HepG2 (cell line): Measurements from ENCODE around the gene DICER1. TPM values are rescaled to one million over a fixed set of nuclear protein-coding genes. Genes with fewer than 3 reads are reported as not detected.

Experiments used
- ATAC-seq: fragments of 200-7000 bp; cut with Tn5 transposase; 3 replicates; pipeline ENCODE4 v1.9.1; 2020; ENCODE audit warnings: mild to moderate bottlenecking, moderate library complexity
- BruUV-seq: library from RNA; stranded (reverse); fragments of 400-500 nt; replicated peaks from 2 replicates; lab custom pipeline; 2021; lab: Mats Ljungman, UMichigan
- CTCF ChIA-PET: fragments of 300-600 bp; formaldehyde crosslinking; extraction: SDS; loops from one replicate; lab custom pipeline; 2021; ENCODE audit warnings: low total read pairs, inconsistent platforms, low intra/inter-chr PET ratio; lab: Yijun Ruan, JAX
- POLR2A ChIA-PET: fragments of 350-600 bp; sonication (Branson Sonifier 250); formaldehyde crosslinking; loops from one replicate; lab custom pipeline; 2020; ENCODE audit warnings: antibody characterized with exemption, inconsistent platforms; lab: Yijun Ruan, JAX
- DNase-seq: peaks from one replicate; pipeline ENCODE4 v3.0.0-alpha.2; 2015; ENCODE audit warnings: low spot score
- FAIRE-seq: peaks from 3 replicates; lab custom pipeline; 2011; peaks lifted over from hg19 to GRCh38; lab: Jason Lieb, UNC
- H2AFZ ChIP-seq: one replicate; pipeline ENCODE4 v1.6.1; 2011; ENCODE audit warnings: low read length, inconsistent platforms
- H3K27ac ChIP-seq: fragments of 300-600 bp; 3 replicates; pipeline ENCODE4 v1.8.0; 2011; ENCODE audit warnings: mixed run types, mild to moderate bottlenecking, mixed read lengths, low read length, inconsistent platforms; ENCODE audit not compliant: insufficient read depth; ENCODE audit errors: extremely low read length
- H3K27me3 ChIP-seq, 2 experiments: fragments of 200-600 bp in 1 of 2; 2 replicates in 1 of 2; 3 replicates in 1 of 2; pipeline versions ENCODE4 v1.6.0 to v1.8.0; 2011; ENCODE audit warnings: low read length in 2 of 2, mild to moderate bottlenecking in 2 of 2, moderate library complexity in 2 of 2, inconsistent platforms in 1 of 2; ENCODE audit not compliant: insufficient read depth in 2 of 2, control insufficient read depth in 1 of 2
- H3K36me3 ChIP-seq, 2 experiments: fragments of 200-600 bp in 1 of 2; replicated peaks in 1 of 2; 2 replicates in 1 of 2; 3 replicates in 1 of 2; pipeline versions ENCODE4 v1.5.1 to v1.8.0; 2011; ENCODE audit warnings: low read length in 2 of 2, inconsistent platforms in 1 of 2; ENCODE audit not compliant: insufficient read depth in 2 of 2, control insufficient read depth in 1 of 2
- H3K4me1 ChIP-seq: 2 replicates; pipeline ENCODE4 v1.5.1; 2012; ENCODE audit warnings: low read length, inconsistent platforms; ENCODE audit not compliant: insufficient read depth
- H3K4me2 ChIP-seq: 2 replicates; pipeline ENCODE4 v1.6.0; 2011; ENCODE audit warnings: low read depth, low read length, inconsistent platforms
- H3K4me3 ChIP-seq, 3 experiments: fragments of 200-600 bp in 1 of 3; sonication (generic), shearing (Covaris generic) in 1 of 3; replicated peaks in 1 of 3; 2 replicates each; pipeline ENCODE4 v1.5.1; 2011 to 2016; ENCODE audit warnings: low read length in 3 of 3, inconsistent platforms in 2 of 3, low read depth in 2 of 3, mild to moderate bottlenecking in 2 of 3, control low read depth in 1 of 3, mixed read lengths in 1 of 3; ENCODE audit not compliant: insufficient read depth in 1 of 3
- H3K79me2 ChIP-seq: one replicate; pipeline ENCODE4 v1.6.1; 2011; ENCODE audit warnings: low read length, inconsistent platforms; ENCODE audit not compliant: insufficient read depth
- H3K9ac ChIP-seq: 2 replicates; pipeline ENCODE4 v1.6.0; 2011; ENCODE audit warnings: mild to moderate bottlenecking, low read depth, low read length, inconsistent platforms; ENCODE audit not compliant: insufficient read depth
- H3K9me3 ChIP-seq: 2 replicates; pipeline ENCODE4 v1.5.1; 2012; ENCODE audit warnings: mild to moderate bottlenecking, low read length
- H4K20me1 ChIP-seq: 2 replicates; pipeline ENCODE4 v1.6.0; 2011; ENCODE audit warnings: inconsistent platforms, mild to moderate bottlenecking, low read length, moderate library complexity; ENCODE audit not compliant: insufficient read depth
- FIP1L1 ChIP-seq: fragments of 200-400 bp; formaldehyde crosslinking; IDR thresholded peaks from 2 replicates; pipeline ENCODE4 v1.6.1; 2018; ENCODE audit warnings: low read depth, mild to moderate bottlenecking, low read length, moderate library complexity, borderline replicate concordance; ENCODE audit not compliant: insufficient read depth
- HHEX ChIP-seq: IDR thresholded peaks from 2 replicates; pipeline ENCODE4 v1.6.1; 2016; ENCODE audit warnings: control low read depth
- JUNB ChIP-seq: sonication (generic); formaldehyde crosslinking; IDR thresholded peaks from 2 replicates; pipeline ENCODE4 v1.8.0; 2022; ENCODE audit warnings: missing genetic modification reagents, mild to moderate bottlenecking, borderline replicate concordance
- KMT2A ChIP-seq: sonication (generic); formaldehyde crosslinking; IDR thresholded peaks from 2 replicates; pipeline ENCODE4 v1.4.0; 2020; ENCODE audit warnings: missing genetic modification reagents
- MTF2 ChIP-seq: sonication (generic); formaldehyde crosslinking; IDR thresholded peaks from 2 replicates; pipeline ENCODE4 v1.5.0; 2020; ENCODE audit warnings: missing genetic modification reagents, borderline replicate concordance
- SMARCC2 ChIP-seq: fragments of 450-650 bp; IDR thresholded peaks from 2 replicates; pipeline ENCODE4 v1.6.1; 2017; ENCODE audit warnings: antibody characterized with exemption, mild to moderate bottlenecking
- SMARCE1 ChIP-seq: fragments of 450-650 bp; IDR thresholded peaks from 2 replicates; pipeline ENCODE4 v1.6.1; 2017; ENCODE audit warnings: borderline replicate concordance
- ZNF205 ChIP-seq: IDR thresholded peaks from 2 replicates; pipeline ENCODE4 v1.6.1; 2018; ENCODE audit warnings: missing biosample characterization, missing genetic modification reagents
- ZNF333 ChIP-seq: sonication (generic); formaldehyde crosslinking; IDR thresholded peaks from 2 replicates; pipeline ENCODE4 v1.4.0; 2020; ENCODE audit warnings: mild to moderate bottlenecking, missing genetic modification reagents, borderline replicate concordance
- ZNF773 ChIP-seq: sonication (generic); formaldehyde crosslinking; IDR thresholded peaks from 2 replicates; pipeline ENCODE4 v1.4.0; 2020; ENCODE audit warnings: missing genetic modification reagents, borderline replicate concordance
- ZNF780A ChIP-seq: sonication (generic); formaldehyde crosslinking; IDR thresholded peaks from 2 replicates; pipeline ENCODE4 v1.8.0; 2022; ENCODE audit warnings: mild to moderate bottlenecking, missing genetic modification reagents, moderate library complexity
- WGBS: methylation state at CpG from one replicate; pipeline ENCODE4 v1.1.6; 2017; ENCODE audit warnings: low lambda C conversion rate; 5-methylcytosine and 5-hydroxymethylcytosine counted together
- in situ Hi-C: cut with HindIII; loops from 2 replicates; pipeline ENCODE4 v1.10.0; 2017; ENCODE audit warnings: low pct_unique_long_range_greater_than_20kb; ENCODE audit not compliant: extremely low pct_ligation_motif_present
- intact Hi-C: fragments of 100-400 bp; cut with micrococcal nuclease; formaldehyde crosslinking; loops from one replicate; pipeline ENCODE4 v1.10.0; 2022; ENCODE audit not compliant: unreplicated experiment
- polyA plus RNA-seq, 8 experiments: library from polyadenylated mRNA; depleted of rRNA in 3 of 8; stranded (reverse) in 7 of 8; unstranded in 1 of 8; fragments of >200 nt; fragmentation: Illumina TruSeq in 4 of 8; extraction: Trizol in 4 of 8; gene quantifications; 2 replicates each; pipeline versions ENCODE4 v1.2.1 to v1.2.3, GENCODE V29; 2011 to 2016; ENCODE audit warnings: low read depth in 4 of 8, missing spikeins in 1 of 8, mixed read lengths in 1 of 8; ENCODE audit not compliant: insufficient read depth in 1 of 8
- total RNA-seq, 5 experiments: library from RNA; depleted of rRNA; stranded (reverse); fragments of >200 nt; fragmentation: Illumina TruSeq; extraction: Trizol; gene quantifications; 2 replicates each; pipeline ENCODE4 v1.2.3, GENCODE V29; 2016; ENCODE audit warnings: low read depth in 1 of 5
- TF ChIP-seq, protein P1 (sequence below): sonication (generic); formaldehyde crosslinking; IDR thresholded peaks from 2 replicates; pipeline ENCODE4 v1.8.1; 2022; ENCODE audit warnings: mild to moderate bottlenecking, missing genetic modification reagents
- TF ChIP-seq, protein P2 (sequence below): sonication (generic); formaldehyde crosslinking; IDR thresholded peaks from 2 replicates; pipeline ENCODE4 v1.4.0; 2020; ENCODE audit warnings: mild to moderate bottlenecking, low read depth, missing genetic modification reagents
- TF ChIP-seq, protein P3 (sequence below): sonication (generic); formaldehyde crosslinking; IDR thresholded peaks from 2 replicates; pipeline ENCODE4 v1.4.0; 2020; ENCODE audit warnings: missing genetic modification reagents
- TF ChIP-seq, protein P4 (sequence below): sonication (generic); formaldehyde crosslinking; IDR thresholded peaks from 2 replicates; pipeline ENCODE4 v1.9.0; 2021; ENCODE audit warnings: missing genetic modification reagents, mild to moderate bottlenecking, borderline replicate concordance

The DICER1 gene
- total and polyA plus RNA-seq, 2 of the 13 experiments (the other 11 are each of a cell fraction or from before 2014, with no cell fraction given), result 31.8 to 61.9 TPM

DNA sequence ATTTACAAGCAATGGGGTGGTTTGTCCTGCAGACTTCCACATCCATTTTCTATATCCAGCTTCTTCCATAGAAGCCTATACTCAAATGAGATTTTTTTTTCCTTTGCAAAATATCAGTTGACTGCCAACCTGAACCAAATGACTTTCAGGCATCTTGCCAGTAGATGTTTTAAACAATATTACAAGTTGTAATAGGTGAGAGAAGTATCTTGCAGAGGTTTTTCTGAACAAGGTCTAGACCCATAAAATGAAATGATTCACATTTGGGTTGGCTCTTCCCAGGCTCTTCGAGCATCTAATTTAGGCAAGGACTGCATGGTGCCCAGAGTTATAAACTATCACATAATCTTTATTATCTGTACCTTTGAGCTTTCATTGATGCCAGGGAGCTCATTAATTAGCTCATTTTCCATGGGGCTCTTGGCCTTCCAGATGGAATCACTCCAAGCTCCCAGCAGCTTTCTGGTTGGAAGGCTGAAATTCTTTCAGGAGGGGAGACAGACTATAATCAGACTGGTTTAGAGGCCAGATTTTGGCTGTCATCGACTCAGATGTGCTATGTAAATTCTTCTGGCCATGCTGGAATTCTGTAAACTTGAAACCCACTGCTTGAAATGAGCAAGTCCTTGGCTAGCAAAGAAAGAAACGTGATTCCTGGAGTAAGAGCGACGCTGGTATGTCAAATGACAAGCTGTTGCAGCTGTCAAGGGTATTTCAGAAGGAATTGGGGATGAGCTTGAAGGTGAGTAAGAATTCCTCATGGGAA lies 32.2 kb upstream of the DICER1 start (continued):
- TF ChIP-seq, protein P1, sequence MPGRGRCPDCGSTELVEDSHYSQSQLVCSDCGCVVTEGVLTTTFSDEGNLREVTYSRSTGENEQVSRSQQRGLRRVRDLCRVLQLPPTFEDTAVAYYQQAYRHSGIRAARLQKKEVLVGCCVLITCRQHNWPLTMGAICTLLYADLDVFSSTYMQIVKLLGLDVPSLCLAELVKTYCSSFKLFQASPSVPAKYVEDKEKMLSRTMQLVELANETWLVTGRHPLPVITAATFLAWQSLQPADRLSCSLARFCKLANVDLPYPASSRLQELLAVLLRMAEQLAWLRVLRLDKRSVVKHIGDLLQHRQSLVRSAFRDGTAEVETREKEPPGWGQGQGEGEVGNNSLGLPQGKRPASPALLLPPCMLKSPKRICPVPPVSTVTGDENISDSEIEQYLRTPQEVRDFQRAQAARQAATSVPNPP (CRISPR knock-in tag), result no peak
- no peak for TF ChIP-seq MTF2 (CRISPR knock-in tag)

DNA sequence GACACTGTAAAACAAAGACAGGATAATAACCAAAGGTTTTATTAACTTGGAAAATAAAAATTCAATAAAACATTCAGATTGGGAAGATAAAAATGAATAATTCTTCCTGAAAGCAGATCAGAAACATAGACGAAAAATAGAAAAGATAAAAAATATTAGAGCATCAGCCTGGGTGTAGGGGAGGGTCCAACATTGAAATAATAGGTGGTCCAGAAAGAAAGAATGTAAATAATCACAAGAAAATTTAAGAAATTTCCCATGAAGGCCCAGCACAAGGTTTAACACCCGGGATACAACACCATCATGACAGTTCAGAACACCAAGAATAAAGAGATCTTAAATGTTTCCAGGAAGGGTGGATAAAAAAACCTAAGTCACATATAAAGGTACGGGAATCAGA lies 31.1 kb upstream of the DICER1 start:
- no peaks in the 10 kb centered on the region for H3K27me3 ChIP-seq
- DNase-seq, result no peak
- TF ChIP-seq ZNF333 (CRISPR knock-in tag), result no peak
- TF ChIP-seq SMARCC2, result no peak
- TF ChIP-seq, protein P2, sequence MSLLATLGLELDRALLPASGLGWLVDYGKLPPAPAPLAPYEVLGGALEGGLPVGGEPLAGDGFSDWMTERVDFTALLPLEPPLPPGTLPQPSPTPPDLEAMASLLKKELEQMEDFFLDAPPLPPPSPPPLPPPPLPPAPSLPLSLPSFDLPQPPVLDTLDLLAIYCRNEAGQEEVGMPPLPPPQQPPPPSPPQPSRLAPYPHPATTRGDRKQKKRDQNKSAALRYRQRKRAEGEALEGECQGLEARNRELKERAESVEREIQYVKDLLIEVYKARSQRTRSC (CRISPR knock-in tag), result no peak
- no peak for TF ChIP-seq HHEX (CRISPR knock-in tag)
- TF ChIP-seq ZNF205 (CRISPR knock-in tag), result no peak
- TF ChIP-seq, protein P3, sequence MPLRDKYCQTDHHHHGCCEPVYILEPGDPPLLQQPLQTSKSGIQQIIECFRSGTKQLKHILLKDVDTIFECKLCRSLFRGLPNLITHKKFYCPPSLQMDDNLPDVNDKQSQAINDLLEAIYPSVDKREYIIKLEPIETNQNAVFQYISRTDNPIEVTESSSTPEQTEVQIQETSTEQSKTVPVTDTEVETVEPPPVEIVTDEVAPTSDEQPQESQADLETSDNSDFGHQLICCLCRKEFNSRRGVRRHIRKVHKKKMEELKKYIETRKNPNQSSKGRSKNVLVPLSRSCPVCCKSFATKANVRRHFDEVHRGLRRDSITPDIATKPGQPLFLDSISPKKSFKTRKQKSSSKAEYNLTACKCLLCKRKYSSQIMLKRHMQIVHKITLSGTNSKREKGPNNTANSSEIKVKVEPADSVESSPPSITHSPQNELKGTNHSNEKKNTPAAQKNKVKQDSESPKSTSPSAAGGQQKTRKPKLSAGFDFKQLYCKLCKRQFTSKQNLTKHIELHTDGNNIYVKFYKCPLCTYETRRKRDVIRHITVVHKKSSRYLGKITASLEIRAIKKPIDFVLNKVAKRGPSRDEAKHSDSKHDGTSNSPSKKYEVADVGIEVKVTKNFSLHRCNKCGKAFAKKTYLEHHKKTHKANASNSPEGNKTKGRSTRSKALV, result no peak
- no peak for TF ChIP-seq FIP1L1
- no peak for TF ChIP-seq SMARCE1
- TF ChIP-seq ZNF780A (CRISPR knock-in tag), result no peak
- no peak for TF ChIP-seq ZNF773 (CRISPR knock-in tag)
- TF ChIP-seq JUNB (CRISPR knock-in tag), result no peak
- no peak for TF ChIP-seq KMT2A (CRISPR knock-in tag)
- TF ChIP-seq, protein P4, sequence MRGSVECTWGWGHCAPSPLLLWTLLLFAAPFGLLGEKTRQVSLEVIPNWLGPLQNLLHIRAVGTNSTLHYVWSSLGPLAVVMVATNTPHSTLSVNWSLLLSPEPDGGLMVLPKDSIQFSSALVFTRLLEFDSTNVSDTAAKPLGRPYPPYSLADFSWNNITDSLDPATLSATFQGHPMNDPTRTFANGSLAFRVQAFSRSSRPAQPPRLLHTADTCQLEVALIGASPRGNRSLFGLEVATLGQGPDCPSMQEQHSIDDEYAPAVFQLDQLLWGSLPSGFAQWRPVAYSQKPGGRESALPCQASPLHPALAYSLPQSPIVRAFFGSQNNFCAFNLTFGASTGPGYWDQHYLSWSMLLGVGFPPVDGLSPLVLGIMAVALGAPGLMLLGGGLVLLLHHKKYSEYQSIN (CRISPR knock-in tag), result no peak
- TF ChIP-seq, all 625 proteins: peak for 0
- Histone ChIP-seq H3K27ac (no peak overlapping the region), H2AFZ (no peak overlapping the region), H3K4me1 (peaks cover 22% of the 10 kb centered on the region), H4K20me1 (no peaks in the 10 kb centered on the region), H3K9ac (no peak overlapping the region), H3K36me3 (no peaks in the 10 kb centered on the region), H3K4me2 (no peak overlapping the region), H3K4me3 (no peak overlapping the region), H3K79me2 (no peaks in the 10 kb centered on the region), H3K9me3 (peaks cover 9% of the 10 kb centered on the region; the same call in 1 of the 2 replicates)
- FAIRE-seq (no peak), ATAC-seq (no peak)
- in situ Hi-C loops, result no loop called here
- no TSS peak for BruUV-seq
- POLR2A ChIA-PET, result no interaction called here
- CTCF ChIA-PET, result no interaction called here
- 81% methylated on average over 3 of the region's 3 CpGs for WGBS
- intact Hi-C loops, result no loop called here
